Activated CD4-positive, alpha-beta T cell treated with anti-CD3 and anti-CD28 coated beads for 24 hours (primary cell): ENCODE results near the gene ZNF664.
"Not testable (repeated sequence)": the region's sequence is repeated elsewhere in the genome, so short reads cannot be mapped to it uniquely, and the experiment has no call there.

Experiments
- DNase-seq, 2 donors: peaks; one replicate each; pipeline ENCODE4 v3.0.0-alpha.2; 2020; ENCODE audit warnings: low read depth in 2 of 2

Gene ZNF664

DNA sequence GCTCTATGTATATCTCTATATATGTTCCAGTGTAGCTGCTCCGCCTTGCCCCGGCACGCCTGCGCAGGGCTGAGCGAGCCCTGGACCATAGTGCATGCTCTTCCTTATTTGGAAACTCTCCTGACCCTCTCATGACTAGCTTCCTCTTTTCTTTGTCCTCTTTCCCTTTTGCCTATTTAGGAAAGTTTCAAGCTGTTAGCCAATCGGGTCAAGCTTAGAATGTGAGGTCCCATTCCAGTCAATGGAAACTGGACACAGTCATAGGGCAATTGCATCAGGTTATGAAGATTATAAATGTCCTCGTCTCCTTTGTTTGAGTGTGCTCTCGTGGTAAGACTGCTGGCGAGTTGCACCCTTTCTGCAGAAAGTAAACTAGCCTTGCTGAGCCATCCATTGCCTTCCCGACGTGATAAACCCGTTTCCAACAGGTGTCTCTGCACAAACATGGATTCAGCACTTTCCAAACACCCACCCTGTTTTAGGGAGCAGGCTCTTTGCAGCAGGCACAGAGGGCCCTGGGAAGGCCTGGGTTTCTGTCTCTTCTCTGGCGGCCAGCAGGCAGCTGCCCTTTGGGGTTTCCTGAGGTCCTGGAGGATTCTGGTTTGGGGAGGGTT lies 31.3 kb upstream of the ZNF664 start:
- no peak for DNase-seq

DNA sequence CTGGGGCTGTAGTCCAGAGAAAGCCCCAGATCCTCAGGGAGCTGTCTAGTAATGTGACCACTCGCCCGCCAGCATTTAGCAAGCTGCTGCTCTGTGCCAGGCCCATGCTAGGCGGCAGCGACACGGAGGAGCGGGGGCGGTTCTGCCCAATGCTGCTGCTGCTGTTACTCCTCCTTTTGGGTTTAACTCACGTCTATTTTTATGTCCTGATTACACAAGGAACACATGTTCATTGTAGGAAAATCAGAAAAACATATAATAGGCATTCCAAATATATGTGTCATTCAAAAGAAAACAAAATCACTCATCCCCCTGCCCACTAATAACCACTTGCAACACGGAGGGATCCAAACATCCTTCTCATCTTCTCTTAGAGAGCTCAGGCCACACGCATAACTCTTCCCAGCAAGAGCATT lies 30.8 kb upstream of the ZNF664 start:
- DNase-seq: no peak

DNA sequence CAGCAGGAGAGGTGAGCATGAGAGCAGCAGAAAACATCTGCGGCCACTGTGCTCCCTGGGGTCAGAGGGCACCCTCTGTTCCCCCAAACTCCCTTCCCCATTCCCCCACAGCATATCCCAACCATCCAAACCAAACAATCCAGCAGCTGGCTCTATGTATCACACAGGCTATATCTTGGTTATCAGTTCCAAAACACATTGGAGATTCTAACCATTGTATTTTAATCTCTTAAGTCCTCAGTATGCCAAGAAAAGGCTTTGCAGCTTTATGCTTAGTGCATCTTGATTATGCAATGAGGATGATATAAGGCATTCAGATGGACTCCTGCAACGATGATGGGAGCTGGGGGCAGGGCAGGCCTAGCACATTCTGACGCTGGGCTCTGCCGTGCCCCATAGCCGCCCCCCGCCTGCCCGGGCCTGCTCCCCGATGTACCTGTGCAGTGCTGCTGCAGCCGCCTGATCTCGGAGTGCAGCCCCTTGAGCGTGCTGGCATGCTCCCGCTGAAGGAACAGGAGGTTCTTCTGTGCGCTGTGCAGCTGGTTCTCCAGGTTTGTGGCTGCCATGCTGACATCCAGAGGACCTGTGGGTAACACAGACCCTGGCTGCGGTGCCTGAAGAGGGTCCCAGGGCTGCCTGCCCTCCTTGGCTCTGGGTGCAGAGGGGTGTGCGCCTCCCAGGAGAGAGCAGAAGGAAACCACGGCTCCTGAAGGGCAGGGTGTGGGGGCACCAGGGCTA lies 29.9 kb upstream of the ZNF664 start:
- DNase-seq: no peak

DNA sequence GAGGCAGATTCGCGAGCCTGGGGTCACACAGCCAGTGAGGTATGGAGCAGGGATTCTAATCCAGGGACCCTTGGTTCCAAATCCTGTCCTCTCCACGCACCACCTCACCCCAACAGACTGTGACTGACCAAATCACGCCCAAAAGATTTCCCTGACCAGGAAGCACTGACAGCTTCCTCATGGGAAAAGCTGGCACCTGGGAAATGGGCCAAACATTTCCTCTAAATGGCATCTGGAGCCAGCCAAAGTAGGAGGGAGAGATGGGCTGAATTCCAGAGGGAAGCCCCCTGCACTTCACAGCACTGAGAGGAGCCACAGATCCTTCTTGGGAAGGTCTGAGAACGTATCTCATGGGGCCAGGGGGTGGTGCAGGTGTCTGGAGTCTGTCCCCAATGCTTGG lies 29.2 kb upstream of the ZNF664 start:
- DNase-seq: no peak

DNA sequence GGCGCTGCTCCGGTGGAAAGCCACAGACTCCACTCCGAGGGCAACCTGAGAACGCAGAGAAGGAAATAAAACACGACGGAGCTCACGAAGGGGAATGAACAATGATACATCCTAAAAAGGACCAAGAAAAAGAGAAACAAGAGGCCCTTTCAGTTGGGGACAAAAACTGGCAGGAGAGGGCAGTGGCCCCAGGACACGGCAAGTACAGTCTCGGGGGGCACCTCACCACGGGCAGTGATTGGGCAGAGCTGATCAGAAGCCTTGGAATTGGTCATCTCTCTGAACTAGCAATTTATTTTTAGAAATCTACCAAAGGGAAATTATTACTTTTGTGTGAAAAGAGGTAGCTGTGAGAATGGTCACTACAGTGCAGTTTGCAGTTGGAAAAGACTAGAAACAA lies 28.3 kb upstream of the ZNF664 start:
- no peak for DNase-seq

DNA sequence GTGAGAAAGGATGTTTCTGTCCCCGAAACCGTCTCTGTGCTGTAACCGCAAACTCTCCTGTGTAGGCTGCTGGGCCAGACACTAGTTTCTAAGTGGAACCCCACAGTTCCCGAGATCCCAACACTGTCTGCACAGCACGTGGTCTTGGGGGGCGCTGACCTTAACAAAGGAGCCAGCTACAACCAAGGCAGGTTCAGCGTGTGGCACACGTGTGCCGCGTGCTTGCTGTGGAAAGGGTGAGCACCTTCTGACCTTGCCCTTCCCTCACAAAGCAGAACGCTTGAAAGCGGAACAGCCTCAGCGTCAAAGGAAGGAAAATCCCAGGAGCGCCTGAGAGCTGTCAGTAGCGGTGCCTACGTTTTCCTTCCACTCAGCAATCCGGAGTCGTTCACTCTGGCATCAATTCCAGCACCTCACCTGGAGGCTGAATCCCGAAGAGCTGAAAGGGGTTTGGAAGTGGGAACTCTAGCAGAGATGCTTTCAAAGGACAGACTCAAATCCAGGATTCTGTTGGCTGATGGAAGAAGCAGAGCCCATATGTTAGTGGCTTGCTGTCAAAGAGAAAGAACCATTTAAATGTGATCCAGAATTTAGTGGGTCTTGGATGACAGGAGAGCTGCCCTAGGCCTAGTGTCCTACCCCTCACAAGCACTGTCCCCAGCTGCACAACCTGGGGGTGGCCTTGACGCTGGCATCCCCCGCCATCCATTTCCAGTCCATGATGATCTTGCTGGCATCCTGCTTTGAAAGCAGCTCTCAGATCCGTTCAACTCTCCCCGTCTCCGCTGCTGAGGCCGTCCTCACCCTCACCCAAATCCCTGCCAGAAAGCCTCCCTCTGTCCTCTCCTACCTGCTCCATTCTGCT lies 27.5 kb upstream of the ZNF664 start:
- DNase-seq: no peak

DNA sequence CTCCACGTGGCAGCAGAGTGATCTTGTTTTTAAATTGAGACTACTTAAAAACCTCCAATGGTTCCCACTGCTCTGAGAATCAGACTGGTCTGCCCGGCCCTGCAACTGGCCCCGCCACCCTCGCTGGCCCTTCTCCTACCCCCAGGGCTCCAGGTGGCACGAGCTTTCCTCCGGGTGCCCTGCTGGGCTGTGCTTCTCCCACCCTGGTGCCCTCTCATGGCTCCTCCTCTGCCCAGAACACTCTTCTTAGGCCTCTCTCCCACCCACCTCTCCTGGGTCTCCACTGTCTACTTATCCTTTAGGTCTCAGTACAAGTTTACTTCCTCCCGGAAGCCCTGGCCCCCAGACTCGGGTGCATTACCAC lies 26.9 kb upstream of the ZNF664 start:
- no peak for DNase-seq

DNA sequence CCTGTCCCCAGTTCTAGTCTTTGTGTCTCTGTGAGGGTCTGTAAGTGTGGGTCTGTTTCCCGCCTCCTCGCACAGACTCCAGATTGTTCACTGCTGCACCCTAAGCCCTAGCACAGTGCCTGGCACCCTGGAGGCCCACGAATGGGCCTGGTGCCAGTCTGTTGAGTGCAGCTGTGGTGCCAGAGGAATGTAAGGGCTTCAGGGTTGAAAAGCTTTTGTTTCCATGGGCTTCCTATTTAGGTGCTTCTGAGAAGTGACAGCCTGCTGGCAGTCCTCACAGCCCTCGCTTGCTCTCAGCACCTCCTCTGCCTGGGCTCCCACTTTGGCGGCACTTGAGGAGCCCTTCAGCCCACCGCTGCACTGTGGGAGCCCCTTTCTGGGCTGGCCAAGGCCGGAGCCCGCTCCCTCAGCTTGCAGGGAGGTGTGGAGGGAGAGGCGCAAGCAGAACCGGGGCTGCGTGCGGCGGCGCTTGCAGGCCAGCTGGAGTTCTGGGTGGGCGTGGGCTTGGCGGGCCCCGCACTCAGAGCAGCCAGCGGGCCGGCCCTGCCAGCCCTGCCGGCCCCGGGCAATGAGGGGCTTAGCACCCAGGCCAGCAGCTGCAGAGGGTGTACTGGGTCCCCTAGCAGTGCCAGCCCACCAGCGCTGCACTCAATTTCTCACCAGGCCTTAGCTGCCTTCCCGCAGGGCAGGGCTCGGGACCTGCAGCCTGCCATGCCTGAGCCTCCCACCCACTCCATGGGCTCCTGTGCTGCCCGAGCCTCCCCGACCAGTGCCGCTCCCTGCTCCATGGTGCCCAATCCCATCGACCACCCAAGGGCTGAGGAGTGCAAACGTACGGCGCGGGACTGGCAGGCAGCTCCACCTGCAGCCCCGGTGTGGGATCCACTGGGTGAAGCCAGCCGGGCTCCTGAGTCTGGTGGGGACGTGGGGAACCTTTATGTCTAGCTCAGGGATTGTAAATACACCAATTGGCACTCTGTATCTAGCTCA lies 26.2 kb upstream of the ZNF664 start:
- DNase-seq: not testable (repeated sequence)

DNA sequence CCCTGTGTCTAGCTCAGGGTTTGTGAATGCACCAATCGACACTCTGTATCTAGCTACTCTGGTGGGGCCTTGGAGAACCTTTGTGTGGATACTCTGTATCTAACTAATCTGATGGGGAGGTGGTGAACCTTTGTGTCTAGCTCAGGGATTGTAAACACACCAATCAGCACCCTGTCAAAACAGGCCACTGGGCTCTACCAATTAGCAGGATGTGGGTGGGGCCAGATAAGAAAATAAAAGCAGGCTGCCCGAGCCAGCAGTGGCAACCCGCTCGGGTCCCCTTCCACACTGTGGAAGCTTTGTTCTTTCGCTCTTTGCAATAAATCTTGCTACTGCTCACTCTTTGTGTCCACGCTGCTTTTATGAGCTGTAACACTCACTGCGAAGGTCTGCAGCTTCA lies 25.5 kb upstream of the ZNF664 start:
- DNase-seq: not testable (repeated sequence)

DNA sequence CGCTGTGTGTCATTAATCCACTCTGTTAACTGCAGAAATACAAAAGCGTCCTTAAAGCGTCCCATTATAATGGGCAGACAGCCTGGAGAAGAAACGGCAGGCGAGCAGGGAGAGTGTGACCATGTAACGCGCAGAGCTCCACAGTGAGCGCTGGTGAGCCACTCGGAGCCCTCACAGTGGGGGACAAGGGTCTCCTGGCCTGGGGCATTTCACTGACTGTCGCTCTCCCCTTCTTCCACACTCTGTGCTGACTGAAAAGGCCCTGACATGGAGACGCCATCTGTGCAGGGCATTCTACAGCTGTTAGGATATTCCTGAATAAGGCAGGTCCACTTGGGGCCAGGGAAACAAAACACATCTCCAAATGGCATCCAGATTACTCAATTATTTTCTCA lies 24.6 kb upstream of the ZNF664 start:
- DNase-seq: no peak

DNA sequence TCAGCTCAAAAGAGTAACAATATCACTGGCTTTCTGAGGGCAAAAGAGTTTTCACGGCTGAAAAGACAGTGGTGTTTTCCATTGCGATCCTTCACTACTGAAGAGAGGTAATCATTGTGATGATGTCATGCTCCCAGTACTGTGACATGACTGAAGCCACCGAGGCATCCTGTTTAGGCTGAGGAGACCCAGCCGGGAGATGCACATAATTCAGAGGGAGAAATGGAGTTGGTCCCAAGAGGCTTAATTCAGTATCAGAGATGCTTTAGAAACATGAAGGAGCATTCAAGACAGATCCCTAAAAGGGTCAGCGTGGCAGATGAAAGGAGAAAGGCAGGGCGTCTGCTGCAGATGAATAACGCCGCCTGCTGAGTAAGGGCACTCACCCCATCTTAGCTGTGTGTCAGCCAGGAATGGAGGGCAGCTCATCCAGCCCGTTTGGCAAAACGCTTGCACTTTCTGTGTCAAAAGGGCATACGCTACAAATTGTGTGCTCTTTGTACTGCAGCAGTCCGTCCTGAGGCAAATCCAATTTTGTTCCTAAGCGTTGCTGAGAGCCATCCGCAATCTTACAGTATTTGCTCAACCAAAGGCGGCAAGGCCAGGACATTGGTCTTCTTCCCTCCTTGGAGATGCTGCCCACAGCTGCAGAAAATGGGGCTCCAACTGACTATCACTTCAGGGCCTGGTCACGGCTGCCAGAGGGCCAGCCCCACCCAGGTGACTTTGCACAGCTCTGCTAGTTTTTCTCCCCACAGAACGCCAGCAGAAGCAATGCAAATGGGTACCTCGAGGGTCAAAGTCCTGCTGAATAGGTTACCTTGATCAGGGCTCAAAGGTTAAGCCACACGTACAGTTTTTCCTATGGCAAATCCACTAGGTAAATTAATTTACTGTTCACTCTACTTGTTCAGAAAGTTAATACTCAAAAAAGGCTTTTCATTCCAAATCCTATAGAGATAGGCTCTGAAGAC lies 23.9 kb upstream of the ZNF664 start:
- DNase-seq: no peak

DNA sequence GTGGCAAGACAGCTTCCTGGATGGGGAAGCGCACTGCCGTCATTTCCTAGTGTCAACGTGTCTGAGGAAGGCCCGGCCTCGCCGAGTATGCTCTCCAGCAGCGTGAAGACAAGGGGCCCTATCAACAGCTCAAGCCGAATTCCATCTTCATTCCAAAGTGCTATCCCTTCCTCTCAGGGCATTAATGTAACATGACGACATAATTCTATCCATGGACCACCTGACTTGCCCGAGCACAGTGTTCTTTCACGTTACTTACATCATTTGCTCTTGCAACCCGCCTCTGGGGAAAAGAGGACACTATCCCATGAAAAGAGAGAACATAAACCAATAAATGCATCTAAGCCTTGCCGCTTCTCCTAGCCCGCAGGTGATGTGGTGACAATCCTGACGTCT lies 23.2 kb upstream of the ZNF664 start:
- no peak for DNase-seq

DNA sequence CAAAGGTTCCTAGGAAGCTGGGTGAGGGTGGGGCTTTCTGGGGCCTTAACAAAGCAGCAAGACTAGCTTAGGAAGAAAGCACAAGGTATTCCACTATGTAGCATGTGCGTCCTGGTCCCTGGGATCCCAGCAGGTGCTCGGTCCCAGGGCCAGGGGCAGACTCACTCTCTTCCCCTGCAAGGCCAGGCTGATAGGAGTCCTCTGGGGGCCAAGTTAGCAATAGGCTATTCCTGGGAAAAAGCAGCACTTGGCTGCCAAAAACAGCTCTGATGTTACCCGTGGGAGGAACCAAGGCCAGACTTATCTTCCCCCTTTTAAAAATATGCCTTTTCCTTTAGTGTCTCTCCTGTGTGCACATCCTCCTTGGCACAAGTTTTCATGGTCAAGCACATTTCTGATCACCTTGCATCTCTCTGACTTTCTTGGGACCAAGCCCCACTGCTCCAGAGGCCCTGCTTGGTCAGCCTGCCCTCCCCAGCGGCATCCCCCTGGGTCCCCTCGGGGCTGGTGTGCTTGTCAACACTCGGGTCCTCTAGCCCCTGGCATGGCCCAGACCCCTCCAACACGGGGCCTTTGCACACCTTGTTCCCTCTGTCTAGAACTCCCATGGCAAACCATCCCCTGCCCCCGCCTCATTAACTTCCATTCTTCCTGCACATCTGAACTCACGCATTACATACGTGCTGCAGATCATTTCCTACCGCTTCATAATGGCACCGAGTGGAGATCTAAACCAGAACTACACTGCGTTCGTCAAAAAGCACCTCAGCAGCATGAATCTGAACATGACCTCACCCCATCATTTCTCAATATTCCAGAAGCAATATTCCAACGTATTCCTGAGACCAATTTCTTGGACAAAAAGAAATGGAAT lies 22.3 kb upstream of the ZNF664 start:
- no peak for DNase-seq

DNA sequence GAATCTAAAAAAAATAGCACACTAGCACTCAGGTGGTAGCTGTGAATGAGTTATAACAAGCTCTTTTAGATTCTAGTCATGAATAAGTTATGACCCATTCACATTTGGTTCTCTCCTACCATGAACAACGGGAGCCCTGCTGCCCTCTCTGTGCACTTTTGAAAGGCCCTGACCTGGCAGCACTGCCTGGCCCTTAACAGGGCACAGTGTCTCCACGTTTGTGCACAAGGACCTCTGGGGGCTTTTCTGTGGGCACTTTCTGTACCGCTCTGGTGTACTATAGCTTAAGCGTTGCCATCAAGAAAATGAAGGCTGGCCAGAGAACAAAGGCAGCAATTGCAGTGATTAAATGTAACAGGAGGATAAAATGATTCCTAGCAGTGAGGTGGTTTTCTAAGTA lies 21.5 kb upstream of the ZNF664 start:
- no peak for DNase-seq

DNA sequence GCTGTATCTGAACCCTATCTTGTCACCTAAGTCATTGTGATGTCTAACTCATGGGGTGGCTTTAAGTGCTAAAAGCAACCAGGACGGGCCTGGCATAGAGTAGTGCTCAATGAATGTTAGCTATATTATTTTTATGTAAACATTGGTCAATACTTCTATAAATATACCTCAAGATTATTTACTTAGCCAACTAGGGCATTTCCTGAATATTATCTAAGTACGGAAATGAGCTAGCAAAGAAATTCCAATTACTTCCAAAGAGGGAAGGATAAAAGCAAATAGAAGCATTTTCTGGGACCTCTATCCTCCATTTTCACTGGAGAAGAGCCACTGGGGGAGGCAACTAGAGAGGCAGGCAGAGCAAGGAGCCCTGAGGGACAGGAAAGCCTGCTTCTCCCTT lies 21.0 kb upstream of the ZNF664 start:
- DNase-seq: no peak

DNA sequence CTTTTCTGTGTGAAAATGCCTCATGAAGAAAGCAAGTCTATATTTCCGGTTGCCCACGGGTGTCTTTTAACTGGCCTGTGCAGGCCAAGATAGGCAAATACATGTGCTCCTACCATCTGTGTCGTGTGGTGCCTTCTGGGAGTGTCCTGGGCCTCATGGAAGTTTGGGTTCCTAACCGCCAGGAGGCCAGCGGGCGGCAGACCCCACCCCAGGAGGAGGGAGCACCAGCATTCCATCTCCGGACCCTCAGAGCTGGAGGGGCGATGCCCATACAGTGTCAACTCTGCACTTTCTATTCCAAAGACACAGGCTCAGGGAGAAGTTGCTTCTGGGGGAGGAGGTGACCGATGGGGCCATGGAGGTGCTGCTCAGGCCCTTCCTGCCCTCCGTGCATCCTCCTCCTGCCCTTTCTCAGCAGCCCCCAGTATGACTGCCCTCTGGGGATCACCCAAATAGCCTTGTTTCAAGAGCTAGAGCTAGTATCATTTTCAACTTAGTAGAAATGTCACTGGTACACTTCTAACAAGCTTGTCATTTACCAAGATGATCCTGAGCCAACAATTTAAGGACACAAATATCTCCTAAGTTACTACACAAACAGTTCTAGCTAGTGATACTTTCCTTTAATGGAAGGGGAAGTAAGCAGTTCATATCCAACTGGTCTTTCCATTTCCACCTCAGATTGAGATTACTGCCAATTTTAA lies 18.2 kb upstream of the ZNF664 start:
- no peak for DNase-seq

DNA sequence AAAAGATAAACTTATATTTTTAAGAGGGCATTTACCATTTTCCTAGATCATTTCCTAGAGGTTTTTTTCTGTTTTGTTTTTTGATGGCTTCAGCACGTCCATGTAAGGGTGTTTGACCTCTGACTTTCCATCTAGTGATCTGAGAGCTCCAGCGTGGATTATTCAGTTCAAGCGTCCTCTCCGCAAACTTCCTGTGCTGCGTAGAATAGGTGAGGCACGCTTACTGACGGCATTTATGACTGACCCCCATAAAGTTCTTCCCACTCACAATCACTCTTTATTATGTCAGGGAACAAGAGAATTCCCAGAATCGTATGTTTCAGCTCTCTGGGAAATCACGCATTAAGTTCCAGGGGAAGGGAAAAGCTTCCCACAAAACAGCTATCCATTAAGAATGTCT lies 16.8 kb upstream of the ZNF664 start:
- DNase-seq: no peak

DNA sequence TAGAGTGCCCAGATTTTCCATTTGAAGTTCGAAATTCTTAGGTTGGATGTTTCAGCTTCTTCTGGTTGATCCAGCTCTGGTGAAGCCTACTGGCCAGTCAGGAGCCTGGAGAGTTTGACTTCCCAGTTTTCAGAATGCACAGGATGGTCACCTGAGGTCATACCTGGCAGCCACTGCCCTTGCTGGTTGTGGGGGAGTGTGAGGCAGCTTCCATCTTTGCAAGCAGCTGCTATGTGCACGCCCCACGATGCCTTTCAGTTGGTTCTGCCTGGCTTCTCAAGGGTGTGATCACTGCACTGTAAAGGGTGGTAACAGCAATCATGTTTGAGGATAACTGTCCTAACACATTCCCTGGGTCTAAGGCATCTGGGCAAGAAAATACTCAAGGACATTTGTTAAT lies 15.8 kb upstream of the ZNF664 start:
- DNase-seq: no peak

DNA sequence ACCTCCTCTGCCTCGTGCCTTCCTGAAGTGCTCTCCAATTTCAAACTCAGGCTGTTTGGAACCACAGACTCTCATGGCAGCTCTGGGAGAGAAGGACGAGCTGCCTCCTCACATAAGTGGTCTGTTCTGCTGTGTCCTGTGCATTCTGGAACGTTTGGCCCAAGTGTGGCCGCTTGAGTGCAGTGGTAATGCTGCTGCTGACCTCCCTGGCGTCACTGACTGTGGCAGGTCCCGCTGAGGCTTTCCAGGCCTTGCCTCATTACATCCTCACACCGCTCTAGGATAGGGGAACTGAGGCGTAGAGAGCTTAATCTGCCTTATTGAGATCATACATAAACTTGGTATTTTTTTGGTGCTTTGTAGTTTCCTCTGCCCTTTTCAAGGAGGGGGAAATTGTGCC lies 14.6 kb upstream of the ZNF664 start:
- no peak for DNase-seq
